GM12878 (cell line): Measurements from ENCODE around the gene CA14.

Source experiments
- CTCF ChIP-seq, 3 experiments: IDR thresholded peaks in 2 of 3; conservative IDR thresholded peaks in 1 of 3; 2 replicates each; pipeline ENCODE4 v1.5.1; 2011; ENCODE audit warnings: low read depth in 3 of 3, low read length in 3 of 3, mild to moderate bottlenecking in 3 of 3, control low read depth in 2 of 3, moderate library complexity in 2 of 3, inconsistent platforms in 1 of 3, mixed read lengths in 1 of 3; ENCODE audit not compliant: control insufficient read depth in 2 of 3, insufficient read depth in 1 of 3; ENCODE audit errors: extremely low read depth in 1 of 3
- EP300 ChIP-seq, 2 experiments: fragments of 150-350 bp in 1 of 2; IDR thresholded peaks; 2 replicates each; pipeline ENCODE4 v1.6.1; 2011 to 2012; ENCODE audit warnings: low read depth in 2 of 2, low read length in 2 of 2, borderline replicate concordance in 1 of 2, improper control_type of control experiment in 1 of 2, inconsistent platforms in 1 of 2; ENCODE audit not compliant: control insufficient read depth in 1 of 2
- HCFC1 ChIP-seq: fragments of 150-350 bp; IDR thresholded peaks from 2 replicates; pipeline ENCODE4 v1.6.1; 2014; ENCODE audit warnings: low read length
- HDAC2 ChIP-seq: fragments of 200-600 bp; sonication (generic); IDR thresholded peaks from 2 replicates; pipeline ENCODE4 v1.6.1; 2017
- HDAC6 ChIP-seq: fragments of 200-600 bp; sonication (generic); IDR thresholded peaks from one replicate; pipeline ENCODE4 v1.8.0; 2017; ENCODE audit warnings: antibody characterized with exemption; ENCODE audit not compliant: unreplicated experiment
- MAX ChIP-seq: IDR thresholded peaks from 2 replicates; pipeline ENCODE4 v1.6.1; 2012; ENCODE audit warnings: low read depth, low read length, improper control_type of control experiment
- SMC3 ChIP-seq: IDR thresholded peaks from 2 replicates; pipeline ENCODE4 v1.6.1; 2011; ENCODE audit warnings: low read length, improper control_type of control experiment, borderline replicate concordance
- TAF1 ChIP-seq: IDR thresholded peaks from 2 replicates; pipeline ENCODE4 v1.6.1; 2011; ENCODE audit warnings: mild to moderate bottlenecking, low read depth, low read length, borderline replicate concordance
- TF ChIP-seq, protein P1 (sequence below): fragments of 450-650 bp; IDR thresholded peaks from 2 replicates; pipeline ENCODE4 v1.6.1; 2016; ENCODE audit warnings: mild to moderate bottlenecking
- TF ChIP-seq, protein P2 (sequence below): IDR thresholded peaks from 2 replicates; pipeline ENCODE4 v1.6.1; 2012; ENCODE audit warnings: mild to moderate bottlenecking, low read depth, low read length

DNA sequence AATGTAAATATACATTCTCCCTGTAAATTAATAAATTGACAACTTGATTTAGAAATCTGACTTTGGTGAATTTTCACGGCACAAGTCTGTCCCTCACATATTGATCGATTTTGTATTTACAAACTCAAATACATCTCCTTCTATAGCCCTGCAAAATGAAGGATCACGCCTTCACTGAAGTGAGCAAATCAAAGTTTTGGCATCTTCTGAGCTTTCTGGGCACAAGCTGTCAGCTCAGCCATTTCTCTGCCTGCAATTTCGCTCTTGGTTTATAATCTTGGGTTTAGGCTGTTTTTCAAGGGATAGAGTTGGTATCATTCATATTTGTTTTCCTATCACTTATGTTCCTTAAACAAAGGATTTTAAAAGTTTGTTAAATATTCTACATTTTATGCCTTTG is 47.5 kb upstream of the CA14 start:
- TF ChIP-seq HDAC6, result no peak
- no peak for TF ChIP-seq EP300 (IDR thresholded peaks at IDR 0.05; ENCODE audit: borderline replicate concordance in 1 of 2, control insufficient read depth in 1 of 2, low read depth in 2 of 2, low read length in 2 of 2)
- TF ChIP-seq HCFC1, result no peak
- TF ChIP-seq MAX, result no peak
- no peak for TF ChIP-seq SMC3
- TF ChIP-seq CTCF (IDR thresholded peaks at IDR 0.05 in 2 of 3, conservative IDR thresholded peaks at IDR 0.05 in 1 of 3; ENCODE audit: control insufficient read depth in 2 of 3, extremely low read depth in 1 of 3, insufficient read depth in 1 of 3, low read depth in 3 of 3, low read length in 3 of 3), result no peak
- TF ChIP-seq HDAC2, result no peak
- TF ChIP-seq, protein P1, sequence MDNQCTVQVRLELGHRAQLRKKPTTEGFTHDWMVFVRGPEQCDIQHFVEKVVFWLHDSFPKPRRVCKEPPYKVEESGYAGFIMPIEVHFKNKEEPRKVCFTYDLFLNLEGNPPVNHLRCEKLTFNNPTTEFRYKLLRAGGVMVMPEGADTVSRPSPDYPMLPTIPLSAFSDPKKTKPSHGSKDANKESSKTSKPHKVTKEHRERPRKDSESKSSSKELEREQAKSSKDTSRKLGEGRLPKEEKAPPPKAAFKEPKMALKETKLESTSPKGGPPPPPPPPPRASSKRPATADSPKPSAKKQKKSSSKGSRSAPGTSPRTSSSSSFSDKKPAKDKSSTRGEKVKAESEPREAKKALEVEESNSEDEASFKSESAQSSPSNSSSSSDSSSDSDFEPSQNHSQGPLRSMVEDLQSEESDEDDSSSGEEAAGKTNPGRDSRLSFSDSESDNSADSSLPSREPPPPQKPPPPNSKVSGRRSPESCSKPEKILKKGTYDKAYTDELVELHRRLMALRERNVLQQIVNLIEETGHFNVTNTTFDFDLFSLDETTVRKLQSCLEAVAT, result no peak
- TF ChIP-seq TAF1, result no peak
- TF ChIP-seq, protein P2, sequence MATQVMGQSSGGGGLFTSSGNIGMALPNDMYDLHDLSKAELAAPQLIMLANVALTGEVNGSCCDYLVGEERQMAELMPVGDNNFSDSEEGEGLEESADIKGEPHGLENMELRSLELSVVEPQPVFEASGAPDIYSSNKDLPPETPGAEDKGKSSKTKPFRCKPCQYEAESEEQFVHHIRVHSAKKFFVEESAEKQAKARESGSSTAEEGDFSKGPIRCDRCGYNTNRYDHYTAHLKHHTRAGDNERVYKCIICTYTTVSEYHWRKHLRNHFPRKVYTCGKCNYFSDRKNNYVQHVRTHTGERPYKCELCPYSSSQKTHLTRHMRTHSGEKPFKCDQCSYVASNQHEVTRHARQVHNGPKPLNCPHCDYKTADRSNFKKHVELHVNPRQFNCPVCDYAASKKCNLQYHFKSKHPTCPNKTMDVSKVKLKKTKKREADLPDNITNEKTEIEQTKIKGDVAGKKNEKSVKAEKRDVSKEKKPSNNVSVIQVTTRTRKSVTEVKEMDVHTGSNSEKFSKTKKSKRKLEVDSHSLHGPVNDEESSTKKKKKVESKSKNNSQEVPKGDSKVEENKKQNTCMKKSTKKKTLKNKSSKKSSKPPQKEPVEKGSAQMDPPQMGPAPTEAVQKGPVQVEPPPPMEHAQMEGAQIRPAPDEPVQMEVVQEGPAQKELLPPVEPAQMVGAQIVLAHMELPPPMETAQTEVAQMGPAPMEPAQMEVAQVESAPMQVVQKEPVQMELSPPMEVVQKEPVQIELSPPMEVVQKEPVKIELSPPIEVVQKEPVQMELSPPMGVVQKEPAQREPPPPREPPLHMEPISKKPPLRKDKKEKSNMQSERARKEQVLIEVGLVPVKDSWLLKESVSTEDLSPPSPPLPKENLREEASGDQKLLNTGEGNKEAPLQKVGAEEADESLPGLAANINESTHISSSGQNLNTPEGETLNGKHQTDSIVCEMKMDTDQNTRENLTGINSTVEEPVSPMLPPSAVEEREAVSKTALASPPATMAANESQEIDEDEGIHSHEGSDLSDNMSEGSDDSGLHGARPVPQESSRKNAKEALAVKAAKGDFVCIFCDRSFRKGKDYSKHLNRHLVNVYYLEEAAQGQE, result no peak
